ENCODE data around the gene TRIM67.
A peak's percentile ranks its signal among the peaks of the same experiment; 100 is the strongest.
"Not testable (repeated sequence)": the region's sequence is repeated elsewhere in the genome, so short reads cannot be mapped to it uniquely, and the experiment has no call there.

TRIM67 gene

GRCh38 chr1:231155808-231156207, 6.0 kb upstream of the TRIM67 start:
- Histone ChIP-seq H3K4me1 (ENCODE audit: control insufficient read depth in 5 of 5, insufficient read depth in 5 of 5, low read length in 5 of 5) (peaks cover 0 to 3% (median under 1%) of the 10 kb centered on the region in 5 donors), H3K36me3 (ENCODE audit: control insufficient read depth in 5 of 5, insufficient read depth in 5 of 5, low read length in 5 of 5) (no peaks in the 10 kb centered on the region), H3K27me3 (ENCODE audit: control insufficient read depth in 5 of 5, insufficient read depth in 4 of 5, low read length in 5 of 5) (peaks cover 0 to 7% (median 4%) of the 10 kb centered on the region in 5 donors), H3K4me3 (ENCODE audit: low read depth in 1 of 5, low read length in 5 of 5) (no peak overlapping the region), H3K9ac (ENCODE audit: low read length in 5 of 5) (no peak overlapping the region), H3K9me3 (ENCODE audit: control insufficient read depth in 5 of 5, low read length in 5 of 5) (peaks cover 0 to 15% (median 6%) of the 10 kb centered on the region in 5 donors), H3K27ac (ENCODE audit: low read depth, low read length) (no peak overlapping the region)

GRCh38 chr1:231157311-231157710, 4.5 kb upstream of the TRIM67 start:
- Histone ChIP-seq H3K36me3 (ENCODE audit: control insufficient read depth in 5 of 5, insufficient read depth in 5 of 5, low read length in 5 of 5) (no peaks in the 10 kb centered on the region), H3K27ac (ENCODE audit: low read depth, low read length) (no peak overlapping the region), H3K9me3 (ENCODE audit: control insufficient read depth in 5 of 5, low read length in 5 of 5) (peaks cover 0 to 2% (median under 1%) of the 10 kb centered on the region in 5 donors), H3K27me3 (ENCODE audit: control insufficient read depth in 5 of 5, insufficient read depth in 4 of 5, low read length in 5 of 5) (peaks cover 0 to 11% (median 6%) of the 10 kb centered on the region in 5 donors), H3K4me1 (ENCODE audit: control insufficient read depth in 5 of 5, insufficient read depth in 5 of 5, low read length in 5 of 5) (peaks cover 0 to 17% (median 13%) of the 10 kb centered on the region in 5 donors), H3K9ac (ENCODE audit: low read length in 5 of 5) (no peak overlapping the region), H3K4me3 (ENCODE audit: low read depth in 1 of 5, low read length in 5 of 5) (no peak overlapping the region)

- H3K36me3 ChIP-seq (ENCODE audit: control insufficient read depth in 5 of 5, insufficient read depth in 5 of 5, low read length in 5 of 5); H3K4me3 ChIP-seq (ENCODE audit: low read depth in 1 of 5, low read length in 5 of 5); H3K9me3 ChIP-seq (ENCODE audit: control insufficient read depth in 5 of 5, low read length in 5 of 5); H3K9ac ChIP-seq (ENCODE audit: low read length in 5 of 5); H3K27ac ChIP-seq (ENCODE audit: low read depth, low read length): not testable (repeated sequence)
- peaks cover 7 to 19% (median 14%) of the 10 kb centered on the region in 5 donors for H3K27me3 ChIP-seq (ENCODE audit: control insufficient read depth in 5 of 5, insufficient read depth in 4 of 5, low read length in 5 of 5)
- H3K4me1 ChIP-seq (ENCODE audit: control insufficient read depth in 5 of 5, insufficient read depth in 5 of 5, low read length in 5 of 5): peaks cover 0 to 25% (median 22%) of the 10 kb centered on the region in 5 donors
Measured at GRCh38 chr1:231158141-231158540, 3.7 kb upstream of the TRIM67 start.

GRCh38 chr1:231159202-231159962, 2.5 kb upstream of the TRIM67 start:
- peaks cover 16 to 31% (median 23%) of the 10 kb centered on the region in 5 donors for H3K27me3 ChIP-seq (ENCODE audit: control insufficient read depth in 5 of 5, insufficient read depth in 4 of 5, low read length in 5 of 5)
- no peak overlapping the region for H3K4me3 ChIP-seq (ENCODE audit: low read depth in 1 of 5, low read length in 5 of 5)
- no peak overlapping the region for H3K27ac ChIP-seq (ENCODE audit: low read depth, low read length)
- no peaks in the 10 kb centered on the region for H3K36me3 ChIP-seq (ENCODE audit: control insufficient read depth in 5 of 5, insufficient read depth in 5 of 5, low read length in 5 of 5)
- no peak overlapping the region for H3K9ac ChIP-seq (ENCODE audit: low read length in 5 of 5)
- H3K9me3 ChIP-seq (ENCODE audit: control insufficient read depth in 5 of 5, low read length in 5 of 5): no peaks in the 10 kb centered on the region
- H3K4me1 ChIP-seq (ENCODE audit: control insufficient read depth in 5 of 5, insufficient read depth in 5 of 5, low read length in 5 of 5): peaks cover 0 to 29% (median 24%) of the 10 kb centered on the region in 5 donors

DNA sequence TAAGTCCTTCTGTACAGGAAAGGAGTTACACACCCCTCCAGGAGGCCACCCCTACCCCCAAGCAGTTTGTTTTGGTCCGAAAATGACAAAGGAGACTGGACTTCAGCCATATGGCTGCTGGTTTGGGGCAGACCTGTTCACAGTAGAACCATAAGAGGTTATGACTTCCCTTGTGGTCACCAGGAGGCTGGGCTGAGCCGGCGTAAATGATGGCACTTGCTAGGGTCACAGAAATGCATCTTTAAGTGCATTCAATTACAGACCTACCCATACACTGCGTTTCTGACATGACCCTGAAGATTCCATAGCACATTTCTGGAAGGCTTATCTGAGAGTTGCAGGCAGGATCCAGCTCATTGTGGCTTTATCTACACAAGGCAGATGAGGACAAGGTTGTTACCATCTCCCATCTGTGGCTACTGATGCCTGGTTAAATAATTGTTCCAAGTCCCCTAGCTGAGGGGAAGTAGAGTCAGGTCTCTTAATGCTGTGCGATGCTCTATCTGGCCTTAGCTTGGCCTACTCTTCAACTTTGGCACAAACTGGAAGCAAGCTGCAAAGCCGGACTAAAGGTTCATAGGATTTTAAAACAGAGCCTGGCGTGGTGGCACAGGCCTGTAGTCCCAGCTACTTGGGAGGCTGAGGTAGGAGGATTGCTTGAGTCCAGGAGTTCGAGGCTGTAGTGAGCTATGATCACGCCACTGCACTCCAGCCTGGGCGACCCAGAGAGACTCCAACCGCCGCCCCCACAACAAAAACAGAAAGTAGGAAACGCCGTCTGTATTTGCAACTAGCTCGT, 1.7 kb upstream of the TRIM67 start:
- no peak overlapping the region for H3K4me3 ChIP-seq (ENCODE audit: low read depth in 1 of 5, low read length in 5 of 5)
- peaks cover 16 to 33% (median 23%) of the 10 kb centered on the region in 5 donors for H3K27me3 ChIP-seq (ENCODE audit: control insufficient read depth in 5 of 5, insufficient read depth in 4 of 5, low read length in 5 of 5)
- H3K4me1 ChIP-seq (ENCODE audit: control insufficient read depth in 5 of 5, insufficient read depth in 5 of 5, low read length in 5 of 5): peaks cover 0 to 29% (median 24%) of the 10 kb centered on the region in 5 donors
- H3K9me3 ChIP-seq (ENCODE audit: control insufficient read depth in 5 of 5, low read length in 5 of 5): no peaks in the 10 kb centered on the region
- no peak overlapping the region for H3K27ac ChIP-seq (ENCODE audit: low read depth, low read length)
- H3K36me3 ChIP-seq (ENCODE audit: control insufficient read depth in 5 of 5, insufficient read depth in 5 of 5, low read length in 5 of 5): no peaks in the 10 kb centered on the region
- no peak overlapping the region for H3K9ac ChIP-seq (ENCODE audit: low read length in 5 of 5)

GRCh38 chr1:231160895-231161666, 777 bp upstream of the TRIM67 start:
- H3K4me3 ChIP-seq (ENCODE audit: low read depth in 1 of 5, low read length in 5 of 5): peak overlapping the region in 3 of 5 donors; percentile 45 to 57 (median 50)

GRCh38 chr1:231162297-231162969, 575 bp downstream of the TRIM67 start:
- peaks cover 0 to 34% (median 24%) of the 10 kb centered on the region in 5 donors for H3K4me1 ChIP-seq (ENCODE audit: control insufficient read depth in 5 of 5, insufficient read depth in 5 of 5, low read length in 5 of 5)
- no peak overlapping the region for H3K9ac ChIP-seq (ENCODE audit: low read length in 5 of 5)
- no peak overlapping the region for H3K27ac ChIP-seq (ENCODE audit: low read depth, low read length)
- no peaks in the 10 kb centered on the region for H3K36me3 ChIP-seq (ENCODE audit: control insufficient read depth in 5 of 5, insufficient read depth in 5 of 5, low read length in 5 of 5)
- peak overlapping the region in 4 of 5 donors; percentile 45 to 59 (median 54) for H3K4me3 ChIP-seq (ENCODE audit: low read depth in 1 of 5, low read length in 5 of 5)
- H3K9me3 ChIP-seq (ENCODE audit: control insufficient read depth in 5 of 5, low read length in 5 of 5): no peaks in the 10 kb centered on the region
- H3K27me3 ChIP-seq (ENCODE audit: control insufficient read depth in 5 of 5, insufficient read depth in 4 of 5, low read length in 5 of 5): peaks cover 16 to 33% (median 23%) of the 10 kb centered on the region in 5 donors

More at GRCh38 chr1:231160895-231161666, 777 bp upstream of the TRIM67 start:
- peaks cover 0 to 29% (median 24%) of the 10 kb centered on the region in 5 donors for H3K4me1 ChIP-seq (ENCODE audit: control insufficient read depth in 5 of 5, insufficient read depth in 5 of 5, low read length in 5 of 5)
- H3K36me3 ChIP-seq (ENCODE audit: control insufficient read depth in 5 of 5, insufficient read depth in 5 of 5, low read length in 5 of 5): no peaks in the 10 kb centered on the region
- no peaks in the 10 kb centered on the region for H3K9me3 ChIP-seq (ENCODE audit: control insufficient read depth in 5 of 5, low read length in 5 of 5)
- no peak overlapping the region for H3K9ac ChIP-seq (ENCODE audit: low read length in 5 of 5)
- H3K27ac ChIP-seq (ENCODE audit: low read depth, low read length): no peak overlapping the region
- H3K27me3 ChIP-seq (ENCODE audit: control insufficient read depth in 5 of 5, insufficient read depth in 4 of 5, low read length in 5 of 5): peaks cover 16 to 33% (median 23%) of the 10 kb centered on the region in 5 donors

- peaks cover 0 to 34% (median 24%) of the 10 kb centered on the region in 5 donors for H3K4me1 ChIP-seq (ENCODE audit: control insufficient read depth in 5 of 5, insufficient read depth in 5 of 5, low read length in 5 of 5)
- no peaks in the 10 kb centered on the region for H3K36me3 ChIP-seq (ENCODE audit: control insufficient read depth in 5 of 5, insufficient read depth in 5 of 5, low read length in 5 of 5)
- peaks cover 16 to 33% (median 23%) of the 10 kb centered on the region in 5 donors for H3K27me3 ChIP-seq (ENCODE audit: control insufficient read depth in 5 of 5, insufficient read depth in 4 of 5, low read length in 5 of 5)
- no peak overlapping the region for H3K9ac ChIP-seq (ENCODE audit: low read length in 5 of 5)
- peak overlapping the region in 4 of 5 donors; percentile 17 to 59 (median 51) for H3K4me3 ChIP-seq (ENCODE audit: low read depth in 1 of 5, low read length in 5 of 5)
- H3K27ac ChIP-seq (ENCODE audit: low read depth, low read length): no peak overlapping the region
- H3K9me3 ChIP-seq (ENCODE audit: control insufficient read depth in 5 of 5, low read length in 5 of 5): no peaks in the 10 kb centered on the region
Measured at GRCh38 chr1:231162970-231163829, 1.3 kb downstream of the TRIM67 start.
